Natural killer cell (primary cell): ENCODE data around the gene FAM8A1. TPM values are rescaled to one million over a fixed set of nuclear protein-coding genes. Genes with fewer than 3 reads are reported as not detected.

Source experiments
- ATAC-seq, 3 donors: fragments of 150-1000 bp in 2 of 3; fragments of 200-7000 bp in 1 of 3; cut with Tn5 transposase; 1 replicate in 1 of 3; 2 replicates in 2 of 3; pipeline ENCODE4 v1.10.0; 2021; ENCODE audit warnings: mild to moderate bottlenecking in 2 of 3, moderate library complexity in 2 of 3
- DNase-seq, 2 donors: peaks; one replicate each; pipeline versions ENCODE4 v3.0.0 to v3.0.0-alpha.2; 2013 to 2021; ENCODE audit warnings: mixed read lengths in 1 of 2
- H3K27ac ChIP-seq: one replicate; pipeline ENCODE4 v1.5.1; 2013; ENCODE audit warnings: mild to moderate bottlenecking, low read length
- H3K27me3 ChIP-seq: one replicate; pipeline ENCODE4 v1.6.1; 2013; ENCODE audit warnings: low read length; ENCODE audit not compliant: control insufficient read depth, insufficient read depth
- H3K36me3 ChIP-seq: one replicate; pipeline ENCODE4 v1.6.1; 2013; ENCODE audit warnings: low read length; ENCODE audit not compliant: control insufficient read depth, insufficient read depth
- H3K4me1 ChIP-seq: one replicate; pipeline ENCODE4 v1.6.1; 2013; ENCODE audit warnings: low read length; ENCODE audit not compliant: control insufficient read depth, insufficient read depth
- H3K4me3 ChIP-seq: one replicate; pipeline ENCODE4 v1.5.1; 2013; ENCODE audit warnings: low read length
- H3K9me3 ChIP-seq: one replicate; pipeline ENCODE4 v1.6.1; 2013; ENCODE audit warnings: low read length; ENCODE audit not compliant: control insufficient read depth, insufficient read depth
- H3K27ac Mint-ChIP-seq, 2 donors: one replicate each; pipeline ENCODE4 v1.8.0; 2022; ENCODE audit warnings: mild to moderate bottlenecking in 2 of 2, mixed read lengths in 2 of 2, moderate library complexity in 1 of 2
- H3K27me3 Mint-ChIP-seq, 2 donors: one replicate each; pipeline ENCODE4 v1.8.0; 2022; ENCODE audit warnings: low read depth in 2 of 2, mixed read lengths in 2 of 2
- H3K36me3 Mint-ChIP-seq: one replicate; pipeline ENCODE4 v1.8.0; 2022; ENCODE audit warnings: mixed read lengths
- H3K4me1 Mint-ChIP-seq, 2 donors: one replicate each; pipeline ENCODE4 v1.8.0; 2022; ENCODE audit warnings: mixed read lengths in 2 of 2
- H3K4me3 Mint-ChIP-seq: one replicate; pipeline ENCODE4 v1.8.0; 2022; ENCODE audit warnings: mild to moderate bottlenecking, moderate library complexity, mixed read lengths
- H3K9me3 Mint-ChIP-seq, 2 donors: one replicate each; pipeline ENCODE4 v1.8.0; 2022; ENCODE audit warnings: mixed read lengths in 2 of 2
- CTCF ChIP-seq: fragments of 200-600 bp; IDR thresholded peaks from one replicate; pipeline ENCODE4 v1.8.0; 2022; ENCODE audit warnings: antibody characterized with exemption
- WGBS: methylation state at CpG from one replicate; pipeline ENCODE4 v1.1.7; 2013; ENCODE audit warnings: missing lambda C conversion rate; ENCODE audit not compliant: insufficient coverage; 5-methylcytosine and 5-hydroxymethylcytosine counted together
- intact Hi-C: fragments of 100-400 bp; cut with micrococcal nuclease; formaldehyde crosslinking; loops from one replicate; pipeline ENCODE4 v1.14.2; 2022
- total RNA-seq, 4 donors: library from RNA; stranded (reverse); fragments of 120-200 nt in 1 of 4; gene quantifications; one replicate each; pipeline versions ENCODE4 v1.2.3 to v1.2.4, GENCODE V29; 2013 to 2022

The FAM8A1 gene
- total RNA-seq, 3 donors from 2014 or later (not counting 1 experiment from before 2014, with no cell fraction given), result 32.1 to 45.4 (median 35.5) TPM

- H3K27ac Mint-ChIP-seq, result peak overlapping the region; percentile 96 to 98
- peak; percentile 46 to 59 (median 57) for ATAC-seq
- H3K27me3 ChIP-seq, result no peaks in the 10 kb centered on the region
- intact Hi-C loops, result loop anchor here (1.0 to 10.0 kb wide), 4 partner anchors 32 to 524 kb away; partner anchors contain the start of genes NHLRC1 and NUP153
- H3K36me3 ChIP-seq, result peaks cover 18% of the 10 kb centered on the region
- H3K36me3 Mint-ChIP-seq, result peaks cover 18% of the 10 kb centered on the region
- H3K4me3 Mint-ChIP-seq, result peak overlapping the region; percentile 97
- H3K27ac ChIP-seq, result peak overlapping the region; percentile 73
- no peak for TF ChIP-seq CTCF
- H3K4me3 ChIP-seq, result peak overlapping the region; percentile 76
- under 1% methylated on average over 77 of the region's 77 CpGs for WGBS
- H3K9me3 ChIP-seq, result no peaks in the 10 kb centered on the region
- H3K4me1 ChIP-seq, result peaks cover 16% of the 10 kb centered on the region
- H3K27me3 Mint-ChIP-seq, result no peaks in the 10 kb centered on the region
- H3K9me3 Mint-ChIP-seq, result no peaks in the 10 kb centered on the region
- peaks cover 45 to 46% of the 10 kb centered on the region in 2 donors for H3K4me1 Mint-ChIP-seq
- DNase-seq, result peak; percentile 45 to 77
Measured at GRCh38 chr6:17600527-17601385, 654 bp downstream of the FAM8A1 start.

GRCh38 chr6:17601386-17601703 lies 1.2 kb downstream of the FAM8A1 start:
- DNase-seq, result no peak
- ATAC-seq, result no peak

GRCh38 chr6:17602888-17603287 lies 2.8 kb downstream of the FAM8A1 start:
- Histone ChIP-seq H3K4me3 (no peak overlapping the region), H3K4me1 (peaks cover 16% of the 10 kb centered on the region), H3K27ac (no peak overlapping the region), H3K36me3 (peaks cover 34% of the 10 kb centered on the region), H3K27me3 (no peaks in the 10 kb centered on the region), H3K9me3 (no peaks in the 10 kb centered on the region)
- peaks cover 18% of the 10 kb centered on the region for H3K36me3 Mint-ChIP-seq
- intact Hi-C loops, result loop anchor here (5.0 to 10.0 kb wide), 2 partner anchors 59 to 522 kb away; partner anchors contain the start of gene NHLRC1
- no peaks in the 10 kb centered on the region for H3K27me3 Mint-ChIP-seq
- peaks cover 49 to 55% of the 10 kb centered on the region in 2 donors for H3K4me1 Mint-ChIP-seq
- DNase-seq (no peak), ATAC-seq (no peak)
- H3K27ac Mint-ChIP-seq, result peak overlapping the region; percentile 96 to 98
- peak overlapping the region; percentile 97 for H3K4me3 Mint-ChIP-seq
- TF ChIP-seq CTCF, result no peak
- no peaks in the 10 kb centered on the region for H3K9me3 Mint-ChIP-seq
- WGBS, result 0% methylated on average over 1 of the region's 1 CpG

More at GRCh38 chr6:17601386-17601703, 1.2 kb downstream of the FAM8A1 start:
- H3K27ac ChIP-seq, result peak overlapping the region; percentile 73
- no peak for TF ChIP-seq CTCF
- H3K9me3 ChIP-seq, result no peaks in the 10 kb centered on the region
- H3K9me3 Mint-ChIP-seq, result no peaks in the 10 kb centered on the region
- no peaks in the 10 kb centered on the region for H3K27me3 Mint-ChIP-seq
- H3K36me3 ChIP-seq, result peaks cover 21% of the 10 kb centered on the region
- peak overlapping the region; percentile 97 for H3K4me3 Mint-ChIP-seq
- peaks cover 18% of the 10 kb centered on the region for H3K36me3 Mint-ChIP-seq
- H3K27ac Mint-ChIP-seq, result peak overlapping the region; percentile 96 to 98
- peaks cover 46 to 48% of the 10 kb centered on the region in 2 donors for H3K4me1 Mint-ChIP-seq
- WGBS, result 6% methylated on average over 5 of the region's 5 CpGs
- intact Hi-C loops, result loop anchor here (2.0 to 10.0 kb wide), 3 partner anchors 31 to 523 kb away; partner anchors contain the start of gene NHLRC1
- H3K4me3 ChIP-seq, result peak overlapping the region; percentile 76
- H3K27me3 ChIP-seq, result no peaks in the 10 kb centered on the region
- peaks cover 16% of the 10 kb centered on the region for H3K4me1 ChIP-seq
